Endothelial cell of umbilical vein (primary cell): Measurements from ENCODE around the gene TMEM151B. TPM values are rescaled to one million over a fixed set of nuclear protein-coding genes. Genes with fewer than 3 reads are reported as not detected.

Experiments
- BruUV-seq: library from RNA; stranded (reverse); fragments of 400-500 nt; replicated peaks from 2 replicates; lab custom pipeline; 2021; lab: Mats Ljungman, UMichigan
- CTCF ChIA-PET: fragments of 300-600, 350-600 bp; sonication (Branson Sonifier 250); formaldehyde crosslinking; loops from one replicate; lab custom pipeline; 2021; ENCODE audit warnings: antibody characterized with exemption, inconsistent platforms; lab: Charles Lee
- POLR2A ChIA-PET: fragments of 300-600, 350-600 bp; sonication (Branson Sonifier 250); formaldehyde crosslinking; loops from one replicate; lab custom pipeline; 2021; ENCODE audit warnings: antibody characterized with exemption, inconsistent platforms; lab: Charles Lee
- DNase-seq: peaks from one replicate; pipeline ENCODE4 v3.0.0-alpha.2; 2011; ENCODE audit warnings: low read depth, low spot score
- FAIRE-seq: peaks from 2 replicates; lab custom pipeline; 2011; peaks lifted over from hg19 to GRCh38; lab: Jason Lieb, UNC
- H2AFZ ChIP-seq: 2 replicates; pipeline ENCODE4 v1.6.0; 2012; ENCODE audit warnings: low read depth, low read length, control low read depth, inconsistent platforms
- H3K27ac ChIP-seq: 2 replicates; pipeline ENCODE4 v1.5.1; 2011; ENCODE audit warnings: low read depth, mild to moderate bottlenecking, control low read depth, low read length, moderate library complexity; ENCODE audit not compliant: insufficient read depth
- H3K27me3 ChIP-seq, 2 experiments: 2 replicates each; pipeline versions ENCODE4 v1.6.0 to v1.6.1; 2011; ENCODE audit warnings: low read length in 2 of 2, mixed read lengths in 1 of 2; ENCODE audit not compliant: control insufficient read depth in 2 of 2, insufficient read depth in 2 of 2
- H3K36me3 ChIP-seq, 2 experiments: 2 replicates in 1 of 2; 3 replicates in 1 of 2; pipeline ENCODE4 v1.5.1; 2011; ENCODE audit warnings: low read length in 2 of 2, mild to moderate bottlenecking in 1 of 2, moderate library complexity in 1 of 2; ENCODE audit not compliant: control insufficient read depth in 2 of 2, insufficient read depth in 2 of 2; ENCODE audit errors: extremely low read depth in 1 of 2
- H3K4me1 ChIP-seq: 3 replicates; pipeline ENCODE4 v1.5.1; 2011; ENCODE audit warnings: mild to moderate bottlenecking, low read length; ENCODE audit not compliant: control insufficient read depth, insufficient read depth; ENCODE audit errors: extremely low read depth
- H3K4me2 ChIP-seq: 2 replicates; pipeline ENCODE4 v1.6.1; 2011; ENCODE audit warnings: low read length, control low read depth, mixed read lengths; ENCODE audit not compliant: insufficient read depth
- H3K4me3 ChIP-seq, 3 experiments: fragments of 200-600 bp in 1 of 3; sonication (generic), shearing (Covaris generic) in 1 of 3; replicated peaks in 1 of 3; 2 replicates each; pipeline ENCODE4 v1.5.1; 2011 to 2016; ENCODE audit warnings: control low read depth in 3 of 3, low read length in 3 of 3, mild to moderate bottlenecking in 2 of 3, inconsistent platforms in 1 of 3, low read depth in 1 of 3, moderate library complexity in 1 of 3; ENCODE audit not compliant: insufficient read depth in 1 of 3
- H3K79me2 ChIP-seq: 2 replicates; pipeline ENCODE4 v1.6.0; 2012; ENCODE audit warnings: low read length, inconsistent platforms; ENCODE audit not compliant: control insufficient read depth, insufficient read depth
- H3K9ac ChIP-seq: replicated peaks from 2 replicates; pipeline ENCODE3; 2011; ENCODE audit warnings: low read length, control low read depth; ENCODE audit not compliant: insufficient read depth; ENCODE audit errors: extremely low read depth
- H3K9me1 ChIP-seq: replicated peaks from 3 replicates; pipeline ENCODE4 v1.6.0; 2011; ENCODE audit warnings: mild to moderate bottlenecking, low read length; ENCODE audit not compliant: control insufficient read depth, insufficient read depth; ENCODE audit errors: extremely low read depth
- H3K9me3 ChIP-seq: replicated peaks from 2 replicates; pipeline ENCODE4 v1.5.1; 2012; ENCODE audit warnings: low read length, inconsistent platforms; ENCODE audit not compliant: control insufficient read depth, insufficient read depth
- H4K20me1 ChIP-seq: replicated peaks from 2 replicates; pipeline ENCODE3; 2011; ENCODE audit warnings: mild to moderate bottlenecking, low read length; ENCODE audit not compliant: control insufficient read depth, insufficient read depth; ENCODE audit errors: extremely low read depth
- FOS ChIP-seq: IDR thresholded peaks from 2 replicates; pipeline ENCODE4 v1.6.1; 2011; ENCODE audit warnings: mild to moderate bottlenecking, low read length, moderate library complexity, borderline replicate concordance; ENCODE audit not compliant: insufficient read depth
- GATA2 ChIP-seq: IDR thresholded peaks from 2 replicates; pipeline ENCODE4 v1.7.0; 2011; ENCODE audit warnings: low read depth, mild to moderate bottlenecking, moderate library complexity, mixed read lengths, low read length; ENCODE audit not compliant: insufficient read length, insufficient read depth
- POLR2A ChIP-seq: IDR thresholded peaks from 2 replicates; pipeline ENCODE4 v1.6.1; 2012; ENCODE audit warnings: low read depth, mild to moderate bottlenecking, control low read depth, low read length
- POLR2AphosphoS5 ChIP-seq: IDR thresholded peaks from 2 replicates; pipeline ENCODE4 v1.6.1; 2012; ENCODE audit warnings: low read depth, mild to moderate bottlenecking, control low read depth, low read length, moderate library complexity; ENCODE audit not compliant: insufficient read depth
- dilution Hi-C: fragments of 300-500 bp; cut with MboI; formaldehyde crosslinking; loops from one replicate; pipeline ENCODE4 v1.15.0; 2019; ENCODE audit warnings: low sequenced_read_pairs; ENCODE audit not compliant: extremely low pct_ligation_motif_present
- intact Hi-C: fragments of 100-400 bp; cut with micrococcal nuclease; formaldehyde crosslinking; loops from one replicate; pipeline ENCODE4 v1.10.0; 2022
- polyA plus RNA-seq, 4 experiments: library from polyadenylated mRNA; depleted of rRNA in 3 of 4; stranded (reverse) in 3 of 4; unstranded in 1 of 4; fragments of >200 nt; gene quantifications; 2 replicates each; pipeline versions ENCODE4 v1.2.1 to v1.2.3, GENCODE V29; 2011 to 2012; ENCODE audit warnings: missing spikeins in 1 of 4
- total RNA-seq: library from RNA; stranded (reverse); gene quantifications from 2 replicates; pipeline ENCODE4 v1.2.3, GENCODE V29; 2021

TMEM151B gene
- total and polyA plus RNA-seq, 2 donors (not counting 3 experiments of a cell fraction or from before 2014, with no cell fraction given) = 0.03 to 0.07 TPM

- no peak overlapping the region for H3K27ac ChIP-seq
- no peaks in the 10 kb centered on the region for H3K27me3 ChIP-seq
- dilution Hi-C loops = no loop called here
- intact Hi-C loops = no loop called here
- peaks cover 5% of the 10 kb centered on the region for H4K20me1 ChIP-seq
- no peak overlapping the region for H2AFZ ChIP-seq
- H3K9me3 ChIP-seq = no peaks in the 10 kb centered on the region
- H3K4me3 ChIP-seq = no peak overlapping the region
- no peaks in the 10 kb centered on the region for H3K9me1 ChIP-seq
- TF ChIP-seq POLR2AphosphoS5 = peak; percentile 35
- TF ChIP-seq POLR2A = peak; percentile 33
- TF ChIP-seq GATA2 = no peak
- H3K4me1 ChIP-seq = peaks cover 25% of the 10 kb centered on the region
- no peak overlapping the region for H3K4me2 ChIP-seq
- ChIA-PET CTCF (interaction anchor here (0.8 to 3.3 kb wide), 6 partner anchors 8 to 82 kb away, joined by 3 to 38 read pairs (median 6); partner anchors contain the start of gene HSP90AB1), POLR2A (interaction anchor here (2.9 kb wide), 1 partner anchor 8 kb away, joined by 49 read pairs; the partner anchor contains the start of gene HSP90AB1)
- FAIRE-seq = no peak
- peaks cover 40 to 52% of the 10 kb centered on the region in 2 experiments for H3K36me3 ChIP-seq
- DNase-seq = no peak
- TSS peak; percentile 18 for BruUV-seq
- no peak overlapping the region for H3K9ac ChIP-seq
- peaks cover 50% of the 10 kb centered on the region for H3K79me2 ChIP-seq
Measured at GRCh38 chr6:44254191-44255104, 15.8 kb upstream of the TMEM151B start.

DNA sequence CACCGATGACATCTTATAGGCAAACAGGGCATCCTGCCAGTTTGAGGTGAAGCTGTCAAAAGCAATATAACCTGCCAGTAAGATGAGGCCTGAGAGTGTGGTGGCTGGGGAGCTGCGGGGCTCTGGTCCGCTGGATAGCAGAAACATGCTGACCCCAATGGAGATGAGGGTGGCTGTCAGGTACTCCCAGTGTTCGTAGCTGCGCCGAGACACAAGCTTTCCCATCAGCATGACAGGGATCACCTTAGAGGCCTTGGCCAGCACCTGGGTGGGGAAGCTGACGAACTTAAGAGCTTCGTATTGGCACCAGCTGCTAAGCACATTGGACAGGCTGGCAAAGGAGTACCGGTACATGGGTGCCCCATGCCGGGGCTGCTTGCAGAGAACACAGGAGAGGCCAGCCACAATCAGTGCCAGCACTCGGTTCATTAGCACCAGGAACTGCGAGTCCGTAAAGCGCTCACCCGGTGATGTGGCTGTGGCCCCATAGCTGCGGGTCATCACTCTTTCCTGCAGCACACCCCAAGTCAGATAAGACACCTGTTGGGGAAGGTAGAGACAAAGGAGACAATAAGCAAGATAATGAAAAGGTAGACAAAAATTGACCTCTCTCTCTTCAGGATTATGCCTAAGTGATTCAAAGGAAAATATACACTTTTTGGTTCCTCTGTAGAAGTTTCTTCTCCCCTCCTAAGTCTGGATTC, 15.0 kb upstream of the TMEM151B start:
- Histone ChIP-seq H3K27ac (no peak overlapping the region), H3K4me2 (peak overlapping the region; percentile 63), H3K79me2 (peaks cover 42% of the 10 kb centered on the region), H3K36me3 (peaks cover 34 to 55% of the 10 kb centered on the region in 2 experiments), H3K4me3 (no peak overlapping the region), H3K9me3 (no peaks in the 10 kb centered on the region), H4K20me1 (peaks cover 2% of the 10 kb centered on the region), H3K9ac (no peak overlapping the region), H3K27me3 (no peaks in the 10 kb centered on the region), H3K9me1 (no peaks in the 10 kb centered on the region), H3K4me1 (peaks cover 19% of the 10 kb centered on the region), H2AFZ (no peak overlapping the region)
- TF ChIP-seq POLR2A (peak; percentile 53), POLR2AphosphoS5 (peak; percentile 66), FOS (no peak)
- dilution Hi-C loops (no loop called here), intact Hi-C loops (no loop called here)
- POLR2A ChIA-PET = interaction anchor here (2.9 kb wide), 1 partner anchor 9 kb away, joined by 49 read pairs; the partner anchor contains the start of gene HSP90AB1
- CTCF ChIA-PET = interaction anchor here (1.2 to 3.3 kb wide), 4 partner anchors 9 to 83 kb away, joined by 7 to 38 read pairs (median 22); partner anchors contain the start of gene HSP90AB1
- FAIRE-seq (peak; percentile 26), DNase-seq (no peak)
- BruUV-seq = no TSS peak
